Stimulated activated CD4-positive, alpha-beta T cell treated with anti-CD3 and anti-CD28 coated beads, Interleukin-1b, Interleukin-23, amount 100 ng/mL, for 1 hour (primary cell): Measurements from ENCODE around the gene WFDC9.
"Not testable (repeated sequence)": the region's sequence is repeated elsewhere in the genome, so short reads cannot be mapped to it uniquely, and the experiment has no call there.

Experiments
- DNase-seq, 2 donors: peaks; one replicate each; pipeline ENCODE4 v3.0.0-alpha.2; 2020; ENCODE audit warnings: low read depth in 2 of 2

Gene WFDC9

DNA sequence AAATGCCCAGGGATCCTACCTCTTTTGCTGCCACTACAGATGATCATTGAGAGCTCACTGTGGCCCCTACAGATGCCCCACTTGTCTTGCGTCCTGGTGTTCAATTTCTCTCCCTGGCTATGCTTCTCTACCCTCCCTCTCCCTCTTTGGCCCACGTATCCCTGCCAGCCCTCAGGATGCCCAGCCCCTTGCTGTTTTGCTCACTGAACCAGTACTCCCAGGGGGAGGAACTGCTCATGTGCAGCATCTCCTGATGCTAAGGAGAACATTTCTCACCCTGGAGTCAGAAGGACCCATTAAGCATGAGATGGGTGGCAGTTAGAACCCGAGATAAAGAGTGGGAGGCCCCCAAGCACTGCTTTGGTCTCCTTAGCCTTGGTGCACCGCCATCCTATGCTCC is at the start of gene WFDC9:
TSS of gene WFDC9 (minus strand) at position 101 of the 400 bp plus-strand sequence. CDS start 21,103 bp downstream, outside the sequence.
- no peak for DNase-seq

DNA sequence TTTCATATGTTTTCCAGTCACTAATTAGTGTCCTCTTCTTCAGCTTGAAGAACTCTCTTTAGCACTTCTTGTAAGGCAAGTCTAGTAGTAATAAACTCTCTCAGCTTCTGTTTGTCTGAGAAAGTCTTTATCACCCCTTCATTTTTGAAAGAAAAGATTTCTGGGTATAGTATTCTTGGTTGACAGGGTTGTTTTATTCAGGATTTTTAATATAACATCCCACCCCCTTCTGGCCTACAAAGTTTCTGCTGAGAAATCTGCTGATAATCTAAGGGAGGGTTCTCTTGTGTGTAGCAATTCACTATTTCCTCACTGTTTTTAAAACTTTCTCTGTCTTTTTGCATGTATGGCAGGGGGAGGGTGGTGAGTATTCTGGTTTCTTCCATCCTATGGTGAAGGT is 48.6 kb upstream of the WFDC9 start:
- no peak for DNase-seq

GRCh38 chr20:45672765-45673164 is 41.7 kb upstream of the WFDC9 start:
- DNase-seq = no peak

DNA sequence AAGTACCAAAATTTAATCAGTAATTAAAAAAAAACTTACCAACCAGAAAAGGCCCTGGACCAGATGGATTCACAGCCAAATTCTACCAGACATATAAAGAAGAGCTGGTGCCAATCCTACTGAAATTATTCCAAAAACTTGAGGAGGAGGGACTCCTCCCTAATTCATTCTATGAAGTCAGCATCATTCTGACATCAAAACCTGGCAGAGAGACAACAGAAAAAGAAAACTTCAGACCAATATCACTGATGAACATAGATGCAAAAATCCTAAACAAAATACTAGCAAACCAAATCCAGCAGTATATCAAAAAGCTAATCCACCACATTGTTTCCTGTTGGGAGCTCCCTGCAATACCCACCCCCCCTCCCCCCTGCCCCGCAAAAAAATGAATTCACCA is 39.1 kb upstream of the WFDC9 start, which contains the start of gene WFDC11:
TSS of gene WFDC11 (minus strand) at position 101 of the 400 bp plus-strand sequence. CDS start 19,639 bp downstream, outside the sequence.
- no peak for DNase-seq

DNA sequence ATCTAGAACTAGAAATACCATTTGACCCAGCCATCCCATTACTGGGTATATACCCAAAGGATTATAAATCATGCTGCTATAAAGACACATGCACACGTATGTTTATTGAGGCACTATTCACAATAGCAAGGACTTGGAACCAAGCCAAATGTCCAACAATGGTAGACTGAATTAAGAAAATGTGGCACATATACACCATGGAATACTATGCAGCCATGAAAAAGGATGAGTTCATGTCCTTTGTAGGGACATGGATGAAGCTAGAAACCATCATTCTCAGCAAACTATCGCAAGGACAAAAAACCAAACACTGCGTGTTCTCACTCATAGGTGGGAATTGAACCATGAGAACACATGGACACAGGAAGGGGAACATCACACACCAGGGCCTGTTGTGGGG is 26.0 kb upstream of the WFDC9 start:
- not testable (repeated sequence) for DNase-seq

DNA sequence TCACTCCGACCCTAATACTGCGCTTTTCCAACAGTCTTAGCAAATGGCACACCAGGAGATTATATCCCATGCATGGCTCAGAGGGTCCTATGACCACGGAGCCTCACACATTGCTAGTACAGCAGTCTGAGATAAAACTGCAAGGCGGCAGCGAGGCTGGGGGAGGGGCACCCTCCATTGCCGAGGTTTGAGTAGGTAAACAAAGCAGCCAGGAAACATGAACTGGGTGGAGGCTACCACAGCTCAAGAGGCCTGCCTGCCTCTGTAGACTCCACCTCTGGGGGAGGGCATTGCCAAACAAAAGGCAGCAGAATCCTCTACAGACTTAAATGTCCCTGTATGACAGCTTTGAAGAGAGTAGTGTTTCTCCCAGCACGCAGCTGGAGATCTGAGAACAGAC is 20.6 kb upstream of the WFDC9 start:
- DNase-seq = not testable (repeated sequence)

GRCh38 chr20:45649312-45649863 is 18.3 kb upstream of the WFDC9 start:
- no peak for DNase-seq

DNA sequence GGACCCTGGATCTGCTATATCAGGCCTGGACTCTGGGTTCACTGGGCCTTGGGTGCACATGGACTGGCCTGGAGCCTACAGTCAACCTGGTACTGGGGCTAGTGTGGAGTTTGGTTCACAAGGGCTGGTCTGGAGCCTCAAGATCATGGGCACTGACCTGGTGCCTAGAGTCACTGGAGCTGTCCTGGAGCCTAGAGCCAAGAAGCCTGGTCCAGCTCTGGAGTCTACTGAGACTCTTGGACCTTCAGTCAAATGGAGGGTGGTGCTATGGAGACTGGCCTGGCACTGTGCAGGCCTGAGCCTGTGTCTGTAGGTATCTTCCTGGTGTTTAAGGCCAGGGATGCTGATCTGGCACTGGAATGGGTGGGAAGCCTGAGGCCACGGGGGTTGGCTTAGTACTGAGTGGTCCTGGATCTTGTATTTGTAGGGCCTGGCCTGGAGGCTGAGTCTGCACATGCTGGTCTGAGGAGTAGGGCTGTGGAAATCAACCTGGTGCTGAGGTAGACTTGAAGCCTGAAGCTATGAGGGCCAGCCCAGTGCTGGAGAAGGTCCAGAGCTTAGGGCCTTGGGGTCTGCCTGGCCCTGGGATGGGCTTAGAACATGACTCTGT is 16.5 kb upstream of the WFDC9 start:
- DNase-seq = no peak

DNA sequence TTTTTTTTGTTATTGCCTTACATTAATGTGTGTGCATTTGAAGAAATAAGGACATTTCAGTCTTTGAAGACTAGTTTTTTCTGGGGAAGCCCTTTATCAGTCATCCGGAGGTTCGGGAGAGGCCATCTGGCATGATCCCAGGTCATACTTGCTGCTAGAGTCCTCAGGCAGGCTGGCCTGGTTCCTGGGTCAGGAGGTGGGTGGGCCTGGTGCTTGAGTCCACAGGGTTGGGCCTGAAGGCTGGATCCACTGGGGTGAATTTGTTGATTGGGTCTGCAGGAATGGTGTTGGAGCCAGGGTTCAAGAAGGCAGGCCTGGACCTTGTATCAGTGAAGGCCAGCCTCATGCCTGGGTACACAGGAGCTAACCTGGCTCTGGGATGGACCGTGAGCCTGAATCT is 15.8 kb upstream of the WFDC9 start:
- DNase-seq = no peak

- DNase-seq = not testable (repeated sequence)
These were observed 14.8 kb upstream of the WFDC9 start for GRCh38 chr20:45645869-45646268.

DNA sequence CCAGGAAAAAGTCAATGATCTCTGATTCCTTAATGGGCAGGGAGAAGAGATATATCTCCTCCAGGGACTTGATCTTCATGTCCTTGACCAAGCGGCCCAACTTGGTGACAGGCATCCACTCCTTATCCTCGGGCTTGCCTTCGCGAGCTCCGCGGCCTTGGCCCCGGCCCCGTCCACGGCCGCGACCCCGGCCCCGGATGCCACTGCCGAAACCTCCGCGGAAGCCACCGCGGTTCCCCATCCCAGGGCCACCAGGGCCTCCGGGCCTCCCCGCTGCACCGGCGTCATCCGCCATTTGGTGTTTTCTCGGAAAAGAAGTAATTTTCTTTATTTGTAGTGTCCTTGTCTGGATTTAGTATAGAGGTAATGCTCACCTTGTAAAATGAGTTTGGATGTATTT is 10.0 kb upstream of the WFDC9 start:
- not testable (repeated sequence) for DNase-seq

DNA sequence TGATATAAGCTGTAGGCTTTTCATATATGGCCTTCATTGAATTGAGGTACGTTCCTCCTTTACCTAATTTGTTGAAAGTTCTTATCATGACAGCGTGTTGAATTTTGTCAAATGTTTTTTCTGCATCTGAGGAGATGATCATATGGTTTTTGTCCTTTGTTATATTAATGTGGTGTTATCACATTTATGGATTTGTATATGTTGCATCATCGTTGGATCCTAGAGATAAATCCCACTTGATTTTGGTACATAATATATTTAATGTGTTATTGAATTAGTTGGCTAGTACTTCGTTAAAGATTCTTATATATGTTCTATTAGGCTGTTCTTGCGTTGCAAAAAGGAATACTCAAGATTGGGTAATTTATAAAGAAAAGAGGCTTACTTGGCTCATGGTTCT is 8.6 kb upstream of the WFDC9 start:
- no peak for DNase-seq

- no peak for DNase-seq
These were observed 5.4 kb upstream of the WFDC9 start for GRCh38 chr20:45636513-45636912.

DNA sequence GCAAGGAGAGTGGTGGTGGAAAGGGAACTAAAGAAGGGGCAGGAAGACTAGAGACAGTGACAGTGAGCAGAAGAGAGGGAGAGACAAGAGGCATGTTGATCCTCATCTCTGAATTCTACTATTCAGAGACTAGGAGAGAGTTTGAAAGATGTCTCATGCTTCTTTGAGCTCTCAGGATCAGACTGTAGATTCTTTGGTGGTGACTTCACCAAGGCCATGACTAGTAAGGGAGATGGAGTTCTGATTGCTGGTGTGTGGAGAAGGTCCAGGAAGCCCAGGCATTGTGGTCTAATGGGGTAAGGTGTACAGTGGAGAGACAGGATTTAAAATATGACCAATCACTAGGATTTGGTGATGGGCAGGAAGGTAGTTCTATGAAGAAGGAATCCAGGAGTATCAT is 713 bp downstream of the WFDC9 start:
- no peak for DNase-seq

DNA sequence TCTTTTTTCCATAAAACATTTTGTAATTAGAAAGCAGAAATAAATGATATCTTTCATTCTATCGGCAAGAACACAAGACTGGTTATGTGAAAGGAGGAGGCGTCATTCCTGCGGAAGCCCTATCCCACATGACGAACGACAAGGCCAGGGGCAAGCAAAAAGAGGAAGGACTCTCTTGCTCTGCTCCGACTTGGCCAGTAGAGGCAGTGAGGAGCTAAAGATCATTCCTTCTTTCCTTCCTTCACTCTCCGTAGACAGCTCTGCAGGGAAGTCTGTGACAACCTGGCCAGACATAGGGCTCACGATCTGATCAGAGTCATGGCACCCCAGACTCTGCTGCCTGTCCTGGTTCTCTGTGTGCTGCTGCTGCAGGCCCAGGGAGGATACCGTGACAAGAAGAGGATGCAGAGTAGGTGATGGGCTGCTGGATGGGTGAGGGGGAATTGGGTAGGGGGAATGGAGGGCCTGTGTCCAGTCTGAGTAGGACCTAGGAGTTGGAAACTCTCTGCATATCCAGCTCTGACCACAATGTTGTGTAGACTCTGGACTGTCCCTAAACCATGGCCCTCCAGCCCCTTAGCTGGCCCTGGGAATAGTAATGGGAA is 1.5 kb downstream of the WFDC9 start, which contains the start of gene WFDC10A:
TSS of gene WFDC10A (plus strand) at position 244 of the 605 bp plus-strand sequence. CDS start at position 319, 75 bp downstream.
- no peak for DNase-seq

DNA sequence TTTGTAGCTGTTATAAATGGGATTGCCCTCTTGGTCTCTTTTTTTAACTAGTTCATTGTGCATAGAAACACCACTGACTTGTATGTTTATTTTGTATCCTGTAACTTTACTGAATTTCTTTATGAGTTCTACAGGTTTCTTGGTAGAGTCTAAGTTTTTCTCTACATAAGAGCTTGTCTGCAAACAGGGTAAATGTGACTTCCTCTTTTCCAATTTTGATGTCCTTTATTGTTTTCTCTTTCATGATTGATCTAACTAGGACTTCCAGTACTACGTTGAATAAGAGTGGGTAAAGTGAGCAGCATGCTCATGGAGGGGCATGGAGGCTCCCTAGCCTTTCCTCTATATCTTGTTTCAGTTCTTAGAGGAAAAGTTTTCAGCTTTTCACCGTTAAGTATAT is 4.5 kb downstream of the WFDC9 start:
- DNase-seq = no peak

DNA sequence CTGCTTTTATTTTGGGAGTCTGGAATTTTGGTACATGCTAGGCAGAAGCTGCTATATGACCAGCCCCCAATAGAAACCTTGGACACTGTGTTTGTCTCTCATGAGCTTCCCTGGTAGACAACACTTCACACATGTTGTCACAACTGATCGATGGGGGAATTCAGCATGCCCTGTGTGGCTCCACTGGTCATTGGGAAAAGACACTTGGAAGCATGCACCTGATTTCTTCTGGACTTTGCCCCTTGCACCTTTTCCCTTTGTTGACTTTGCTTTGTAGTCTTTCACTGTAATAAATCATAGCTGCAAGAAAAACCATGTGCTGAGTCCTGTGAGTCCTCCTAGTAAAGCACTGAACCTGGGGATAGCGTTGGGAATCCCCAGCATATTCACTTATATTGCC is 9.5 kb downstream of the WFDC9 start:
- no peak for DNase-seq

GRCh38 chr20:45617591-45617990 is 13.5 kb downstream of the WFDC9 start:
- no peak for DNase-seq

- DNase-seq = no peak
These were observed 18.8 kb downstream of the WFDC9 start for GRCh38 chr20:45612314-45612713.

DNA sequence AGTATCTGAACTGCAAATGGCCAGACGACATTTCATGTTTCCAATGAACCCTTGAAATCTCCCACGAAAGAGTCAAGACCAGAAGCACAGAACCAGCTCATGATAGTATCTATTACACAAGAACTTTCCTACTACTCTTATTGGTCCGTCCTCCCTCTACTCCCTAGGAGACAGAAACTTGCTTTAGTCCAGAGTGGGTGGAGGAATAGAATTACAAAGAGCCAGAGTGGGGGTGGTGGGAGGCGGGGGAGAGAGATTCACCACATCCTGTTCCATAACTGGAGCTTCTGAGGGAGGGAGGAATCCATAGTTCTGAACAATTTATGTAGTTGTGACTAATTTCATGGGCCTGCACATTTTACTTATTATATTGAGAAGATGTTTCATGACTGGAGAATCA is 20.0 kb downstream of the WFDC9 start:
- no peak for DNase-seq

GRCh38 chr20:45607810-45608209 is 23.3 kb downstream of the WFDC9 start:
- DNase-seq = no peak

DNA sequence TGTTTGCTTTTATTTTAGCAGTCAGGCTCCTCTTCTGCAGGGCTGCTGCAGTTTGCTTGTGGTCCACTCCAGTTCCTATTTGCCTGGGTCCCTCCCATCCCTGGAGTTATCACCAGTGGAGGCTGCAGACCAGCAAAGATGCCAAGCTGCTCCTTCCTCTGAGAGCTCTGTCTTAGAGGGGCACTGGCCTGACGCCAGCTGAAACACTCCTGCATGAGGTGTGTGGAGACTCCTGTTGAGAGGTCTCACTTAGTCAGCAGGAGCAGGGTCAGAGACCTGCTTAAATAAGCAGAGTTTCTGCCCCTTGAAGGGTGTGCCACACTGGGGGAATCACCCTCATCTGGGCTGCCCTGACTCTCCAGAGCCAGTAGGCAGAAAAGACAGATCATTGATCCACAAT is 35.8 kb downstream of the WFDC9 start:
- DNase-seq = no peak

DNA sequence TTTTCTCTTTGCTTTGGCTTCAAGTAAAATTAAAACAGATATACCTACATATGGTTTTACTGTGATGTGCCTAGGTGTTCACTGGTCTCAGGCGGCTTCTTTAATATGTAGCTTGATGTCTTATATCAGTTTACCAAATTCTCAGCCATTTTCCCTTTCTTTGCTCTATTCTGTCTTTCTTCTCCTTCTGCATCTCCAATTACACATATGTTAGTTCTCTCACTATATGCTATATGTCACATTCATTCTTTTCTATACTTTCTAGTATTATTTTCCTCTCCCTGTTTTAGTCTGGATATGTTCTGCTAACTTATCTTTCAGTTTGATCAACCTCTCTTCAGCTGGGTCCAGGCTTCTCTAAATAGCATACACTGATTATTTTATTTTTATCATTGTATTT is 37.6 kb downstream of the WFDC9 start:
- DNase-seq = no peak
